ENCODE results near the gene ZSWIM1.

The ZSWIM1 gene

DNA sequence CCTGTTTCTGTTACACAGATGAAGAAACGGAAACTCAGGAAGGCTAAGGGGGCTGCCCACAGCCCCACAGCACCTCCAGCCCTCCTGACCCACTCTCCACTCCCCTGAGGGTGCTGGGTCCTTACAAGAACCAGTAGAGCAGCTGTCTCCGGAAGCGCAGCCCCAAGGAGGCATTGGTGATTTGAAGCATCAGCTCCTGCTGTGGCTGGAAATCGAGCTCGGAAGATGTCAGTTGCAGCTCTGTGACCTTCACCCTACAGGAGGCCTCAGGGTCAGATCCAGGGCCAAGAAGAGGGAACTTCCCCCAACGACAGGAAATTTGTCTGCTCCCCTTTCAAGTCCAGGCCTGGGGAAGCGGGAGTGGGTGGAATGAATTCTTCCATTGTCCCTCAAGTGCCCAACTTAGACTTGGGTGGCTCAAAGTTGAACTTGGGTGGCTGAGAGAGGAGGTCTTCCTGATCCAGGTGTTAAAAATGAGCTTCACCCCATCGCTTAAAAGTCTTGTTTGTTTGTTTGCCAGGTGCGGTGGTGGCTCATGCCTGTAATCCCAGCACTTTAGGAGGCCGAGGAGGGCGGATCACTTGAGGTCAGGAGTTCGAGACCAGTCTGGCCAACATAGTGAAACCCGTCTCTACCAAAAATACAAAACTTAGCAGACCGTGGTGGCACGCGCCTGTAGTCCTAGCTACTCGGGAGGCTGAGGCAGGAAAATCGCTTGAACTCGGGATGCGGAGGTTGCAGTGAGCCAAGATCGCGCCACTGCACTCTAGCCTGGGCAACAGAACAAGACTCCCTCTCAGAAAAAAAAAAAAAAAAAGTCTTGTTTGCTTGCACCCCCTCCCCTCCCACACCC lies 29.0 kb downstream of the ZSWIM1 start:
- no peak for TF ChIP-seq EZH2phosphoT487 (IDR thresholded peaks at IDR 0.05; ENCODE audit: low read depth)
- TF ChIP-seq, protein P1, sequence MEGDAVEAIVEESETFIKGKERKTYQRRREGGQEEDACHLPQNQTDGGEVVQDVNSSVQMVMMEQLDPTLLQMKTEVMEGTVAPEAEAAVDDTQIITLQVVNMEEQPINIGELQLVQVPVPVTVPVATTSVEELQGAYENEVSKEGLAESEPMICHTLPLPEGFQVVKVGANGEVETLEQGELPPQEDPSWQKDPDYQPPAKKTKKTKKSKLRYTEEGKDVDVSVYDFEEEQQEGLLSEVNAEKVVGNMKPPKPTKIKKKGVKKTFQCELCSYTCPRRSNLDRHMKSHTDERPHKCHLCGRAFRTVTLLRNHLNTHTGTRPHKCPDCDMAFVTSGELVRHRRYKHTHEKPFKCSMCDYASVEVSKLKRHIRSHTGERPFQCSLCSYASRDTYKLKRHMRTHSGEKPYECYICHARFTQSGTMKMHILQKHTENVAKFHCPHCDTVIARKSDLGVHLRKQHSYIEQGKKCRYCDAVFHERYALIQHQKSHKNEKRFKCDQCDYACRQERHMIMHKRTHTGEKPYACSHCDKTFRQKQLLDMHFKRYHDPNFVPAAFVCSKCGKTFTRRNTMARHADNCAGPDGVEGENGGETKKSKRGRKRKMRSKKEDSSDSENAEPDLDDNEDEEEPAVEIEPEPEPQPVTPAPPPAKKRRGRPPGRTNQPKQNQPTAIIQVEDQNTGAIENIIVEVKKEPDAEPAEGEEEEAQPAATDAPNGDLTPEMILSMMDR (IDR thresholded peaks at IDR 0.05; ENCODE audit: low read depth, low read length) = no peak
- H3K9ac ChIP-seq (ENCODE audit: low read length) = no peak overlapping the region
- H3K79me2 ChIP-seq (ENCODE audit: low read length) = no peaks in the 10 kb centered on the region; the same call in 1 of the 2 replicates
- H3K36me3 ChIP-seq (replicated peaks; ENCODE audit: low read depth, low read length) = no peaks in the 10 kb centered on the region
- no peak overlapping the region for H2AFZ ChIP-seq (ENCODE audit: low read depth, low read length)
- no peak overlapping the region for H3K27ac ChIP-seq (ENCODE audit: low read length)
- peak overlapping the region; percentile 73 for H3K4me3 ChIP-seq (ENCODE audit: low read length)
- H3K27me3 ChIP-seq (ENCODE audit: low read depth, low read length) = no peaks in the 10 kb centered on the region
- H3K4me2 ChIP-seq (ENCODE audit: low read length) = peak overlapping the region; percentile 92
- H3K4me1 ChIP-seq (ENCODE audit: low read length) = peaks cover 40% of the 10 kb centered on the region
- no peaks in the 10 kb centered on the region for H4K20me1 ChIP-seq (ENCODE audit: insufficient read depth, low read length)
- no peaks in the 10 kb centered on the region for H3K9me3 ChIP-seq (ENCODE audit: insufficient read depth, low read length)

DNA sequence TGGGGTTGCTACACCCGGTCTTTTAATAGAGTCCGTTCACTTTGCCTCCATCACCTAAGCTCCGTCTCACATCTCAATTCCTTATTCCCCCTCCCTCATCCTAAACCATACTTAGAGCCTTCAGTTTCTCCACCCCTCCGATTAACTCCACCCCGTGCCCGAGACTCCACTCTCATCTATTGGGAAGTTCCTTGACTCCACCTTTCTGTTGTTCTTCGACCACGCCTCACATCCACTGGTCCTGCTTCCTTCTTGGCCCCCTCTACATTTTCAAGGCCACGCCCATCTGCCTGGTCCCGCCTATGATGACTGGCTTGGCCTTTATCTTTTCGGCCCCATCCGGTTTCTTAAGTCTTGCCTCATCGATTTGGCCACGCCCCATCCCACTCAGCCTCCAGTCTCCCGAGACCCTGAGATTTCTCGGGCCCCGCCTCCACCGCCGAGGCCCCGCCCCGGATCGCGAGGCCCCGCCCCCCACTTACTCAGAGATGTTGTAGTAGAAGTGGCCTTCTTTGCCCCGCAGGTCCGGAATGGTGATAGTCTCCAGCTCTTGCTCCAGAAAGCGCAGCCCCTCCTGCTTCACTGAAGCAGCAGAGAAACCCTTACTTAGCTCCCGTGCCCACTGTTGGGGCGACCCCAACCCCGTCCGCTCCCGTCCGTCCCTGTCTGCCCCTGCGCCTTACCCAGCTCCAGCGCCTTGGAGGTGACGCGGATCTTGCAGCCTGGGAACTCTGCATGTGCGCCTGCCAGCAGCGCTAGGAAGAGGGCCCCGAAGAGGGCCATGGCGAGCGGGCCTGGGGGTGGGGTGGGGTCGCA lies 29.9 kb downstream of the ZSWIM1 start:
- Histone ChIP-seq H3K79me2 (ENCODE audit: low read length) (no peaks in the 10 kb centered on the region; the same call in 1 of the 2 replicates), H3K4me2 (ENCODE audit: low read length) (peak overlapping the region; percentile 92), H3K27me3 (ENCODE audit: low read depth, low read length) (no peaks in the 10 kb centered on the region), H4K20me1 (ENCODE audit: insufficient read depth, low read length) (no peaks in the 10 kb centered on the region), H3K4me3 (ENCODE audit: low read length) (peak overlapping the region; percentile 73), H3K36me3 (replicated peaks; ENCODE audit: low read depth, low read length) (no peaks in the 10 kb centered on the region), H3K9me3 (ENCODE audit: insufficient read depth, low read length) (no peaks in the 10 kb centered on the region), H3K4me1 (ENCODE audit: low read length) (peaks cover 40% of the 10 kb centered on the region), H3K9ac (ENCODE audit: low read length) (peak overlapping the region; percentile 77), H2AFZ (ENCODE audit: low read depth, low read length) (no peak overlapping the region), H3K27ac (ENCODE audit: low read length) (peak overlapping the region; percentile 69)
- TF ChIP-seq, protein P1 (IDR thresholded peaks at IDR 0.05; ENCODE audit: low read depth, low read length) = no peak
- no peak for TF ChIP-seq EZH2phosphoT487 (IDR thresholded peaks at IDR 0.05; ENCODE audit: low read depth)

DNA sequence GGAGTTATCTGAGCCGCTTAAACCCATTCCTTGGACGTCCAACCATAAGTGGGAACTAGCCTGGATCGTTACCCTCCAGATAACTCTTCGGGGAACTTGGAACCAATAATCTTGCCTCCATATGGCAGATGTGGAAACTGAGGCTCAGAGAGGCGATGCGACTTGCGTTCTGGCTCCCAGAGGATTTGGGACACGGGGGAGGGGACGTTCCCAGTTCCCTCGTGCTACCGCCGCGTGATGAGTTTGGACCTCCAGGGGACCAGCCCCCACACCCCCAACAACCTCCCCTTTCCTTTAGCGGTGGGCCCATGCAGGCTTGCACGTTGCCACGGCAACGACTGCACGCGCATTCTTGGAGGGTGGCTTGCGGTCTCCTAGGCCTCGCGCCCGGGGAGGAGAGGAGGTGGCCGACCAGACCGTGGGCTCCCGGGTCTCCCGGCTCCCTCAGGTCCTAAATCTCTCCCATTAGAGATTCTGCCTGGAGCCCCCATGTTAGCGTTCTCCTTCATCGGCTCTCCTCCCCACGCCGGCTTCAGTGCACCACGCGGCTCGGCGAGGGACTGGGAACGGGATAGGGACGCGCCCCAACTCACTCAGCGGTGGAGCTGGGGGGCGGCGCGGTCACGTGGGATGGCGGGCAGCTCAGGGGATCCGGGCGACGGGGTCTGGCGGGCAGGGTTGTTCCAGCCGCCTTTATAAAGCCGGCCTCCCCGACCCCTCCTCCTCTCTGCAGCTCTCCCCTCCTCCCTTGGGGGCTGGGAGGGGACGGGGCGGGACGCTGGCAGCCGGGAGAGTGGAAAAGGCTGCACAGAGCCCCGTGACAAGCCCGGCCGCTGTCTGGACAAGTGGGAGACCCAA lies 30.7 kb downstream of the ZSWIM1 start, which contains the start of gene PLTP:
Gene PLTP, minus strand, starts transcription at position 670 of the 858 bp plus-strand sequence. CDS start 703 bp downstream, outside the sequence.
- H3K4me1 ChIP-seq (ENCODE audit: low read length) = peaks cover 40% of the 10 kb centered on the region
- H3K27ac ChIP-seq (ENCODE audit: low read length) = peak within 1 kb of the TSS; percentile 69
- peak within 1 kb of the TSS; percentile 73 for H3K4me3 ChIP-seq (ENCODE audit: low read length)
- H2AFZ ChIP-seq (ENCODE audit: low read depth, low read length) = peak within 1 kb of the TSS; percentile 78
- H3K27me3 ChIP-seq (ENCODE audit: low read depth, low read length) = no peaks in the 10 kb centered on the region
- H3K9me3 ChIP-seq (ENCODE audit: insufficient read depth, low read length) = no peaks in the 10 kb centered on the region
- H3K79me2 ChIP-seq (ENCODE audit: low read length) = no peaks in the 10 kb centered on the region; the same call in 1 of the 2 replicates
- H3K4me2 ChIP-seq (ENCODE audit: low read length) = peak within 1 kb of the TSS; percentile 92
- peak within 1 kb of the TSS; percentile 77 for H3K9ac ChIP-seq (ENCODE audit: low read length)
- H3K36me3 ChIP-seq (replicated peaks; ENCODE audit: low read depth, low read length) = no peaks in the 10 kb centered on the region
- no peak for TF ChIP-seq EZH2phosphoT487 (IDR thresholded peaks at IDR 0.05; ENCODE audit: low read depth)
- TF ChIP-seq, protein P1 (IDR thresholded peaks at IDR 0.05; ENCODE audit: low read depth, low read length) = no peak
- no peaks in the 10 kb centered on the region for H4K20me1 ChIP-seq (ENCODE audit: insufficient read depth, low read length)
